Measurements from ENCODE around the gene IL1RL2.

DNA sequence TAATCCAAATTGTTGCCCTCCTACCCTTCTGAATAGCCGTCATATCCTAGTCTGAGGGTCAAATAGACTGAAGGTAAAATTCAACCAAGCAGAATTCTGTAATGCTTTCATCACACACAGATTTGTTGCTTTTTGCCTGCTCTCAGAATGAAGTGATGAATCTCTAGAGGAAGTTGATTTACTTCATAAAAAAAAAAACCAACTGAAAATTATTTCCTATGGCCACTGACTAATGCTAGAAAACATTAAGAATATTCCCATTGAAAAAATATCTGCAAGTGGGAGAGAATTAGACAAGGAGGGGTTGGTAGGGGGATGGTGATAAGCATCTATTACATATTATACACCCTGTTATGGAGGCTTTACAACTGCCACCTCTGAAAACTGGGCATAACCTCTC, 2.3 kb upstream of the IL1RL2 start:
- TF ChIP-seq EZH2 (IDR thresholded peaks at IDR 0.05) (no peak), POLR2AphosphoS5 (IDR thresholded peaks at IDR 0.05; ENCODE audit: borderline replicate concordance, low read depth, low read length) (no peak), FOXP2 (optimal IDR thresholded peaks at IDR 0.05; ENCODE audit: control extremely low read depth, extremely low read length, insufficient read depth) (no peak)
